ENCODE results near the gene TANC1.

The TANC1 gene

GRCh38 chr2:159175927-159176326, 207.5 kb downstream of the TANC1 start:
- no peak for DNase-seq

GRCh38 chr2:159176555-159176954, 208.1 kb downstream of the TANC1 start:
- no peak for DNase-seq

GRCh38 chr2:159177357-159177756, 208.9 kb downstream of the TANC1 start:
- no peak for DNase-seq

GRCh38 chr2:159177957-159178356, 209.5 kb downstream of the TANC1 start:
- no peak for DNase-seq

- no peak for DNase-seq
Observed at GRCh38 chr2:159179096-159179495, 210.7 kb downstream of the TANC1 start.

GRCh38 chr2:159179696-159180095, 211.3 kb downstream of the TANC1 start:
- no peak for DNase-seq

- DNase-seq = no peak
Observed at GRCh38 chr2:159183346-159183745, 214.9 kb downstream of the TANC1 start.

GRCh38 chr2:159185401-159186130, 217.1 kb downstream of the TANC1 start:
- peak; percentile 17 for DNase-seq

- DNase-seq = peak; percentile 20
Observed at GRCh38 chr2:159186462-159186861, 218.0 kb downstream of the TANC1 start.

GRCh38 chr2:159187106-159187505, 218.7 kb downstream of the TANC1 start:
- no peak for DNase-seq

- no peak for DNase-seq
Observed at GRCh38 chr2:159188449-159188848, 220.0 kb downstream of the TANC1 start.

GRCh38 chr2:159192371-159192918, 224.0 kb downstream of the TANC1 start:
- no peak for DNase-seq

- no peak for DNase-seq
Observed at GRCh38 chr2:159193791-159194190, 225.4 kb downstream of the TANC1 start.

GRCh38 chr2:159194241-159194640, 225.8 kb downstream of the TANC1 start:
- DNase-seq = no peak

- DNase-seq = no peak
Observed at GRCh38 chr2:159195697-159196096, 227.3 kb downstream of the TANC1 start.

- no peak for DNase-seq
Observed at GRCh38 chr2:159196393-159196925, 228.0 kb downstream of the TANC1 start.

- no peak for DNase-seq
Observed at GRCh38 chr2:159199236-159199635, 230.8 kb downstream of the TANC1 start.

GRCh38 chr2:159199761-159200465, 231.5 kb downstream of the TANC1 start:
- no peak for DNase-seq

GRCh38 chr2:159200498-159200897, 232.1 kb downstream of the TANC1 start:
- no peak for DNase-seq

- DNase-seq = peak; percentile 49
Observed at GRCh38 chr2:159201360-159202063, 233.1 kb downstream of the TANC1 start.

GRCh38 chr2:159202568-159203071, 234.2 kb downstream of the TANC1 start:
- no peak for DNase-seq

- no peak for DNase-seq
Observed at GRCh38 chr2:159204381-159205144, 236.1 kb downstream of the TANC1 start.
